Natural killer cell (primary cell): ENCODE results near the gene COL11A1. TPM values are rescaled to one million over a fixed set of nuclear protein-coding genes. Genes with fewer than 3 reads are reported as not detected.

Experiments
- ATAC-seq, 3 donors: fragments of 150-1000 bp in 2 of 3; fragments of 200-7000 bp in 1 of 3; cut with Tn5 transposase; 1 replicate in 1 of 3; 2 replicates in 2 of 3; pipeline ENCODE4 v1.10.0; 2021; ENCODE audit warnings: mild to moderate bottlenecking in 2 of 3, moderate library complexity in 2 of 3
- DNase-seq, 2 donors: peaks; one replicate each; pipeline versions ENCODE4 v3.0.0 to v3.0.0-alpha.2; 2013 to 2021; ENCODE audit warnings: mixed read lengths in 1 of 2
- H3K27ac ChIP-seq: one replicate; pipeline ENCODE4 v1.5.1; 2013; ENCODE audit warnings: mild to moderate bottlenecking, low read length
- H3K27me3 ChIP-seq: one replicate; pipeline ENCODE4 v1.6.1; 2013; ENCODE audit warnings: low read length; ENCODE audit not compliant: control insufficient read depth, insufficient read depth
- H3K36me3 ChIP-seq: one replicate; pipeline ENCODE4 v1.6.1; 2013; ENCODE audit warnings: low read length; ENCODE audit not compliant: control insufficient read depth, insufficient read depth
- H3K4me1 ChIP-seq: one replicate; pipeline ENCODE4 v1.6.1; 2013; ENCODE audit warnings: low read length; ENCODE audit not compliant: control insufficient read depth, insufficient read depth
- H3K4me3 ChIP-seq: one replicate; pipeline ENCODE4 v1.5.1; 2013; ENCODE audit warnings: low read length
- H3K9me3 ChIP-seq: one replicate; pipeline ENCODE4 v1.6.1; 2013; ENCODE audit warnings: low read length; ENCODE audit not compliant: control insufficient read depth, insufficient read depth
- H3K27ac Mint-ChIP-seq, 2 donors: one replicate each; pipeline ENCODE4 v1.8.0; 2022; ENCODE audit warnings: mild to moderate bottlenecking in 2 of 2, mixed read lengths in 2 of 2, moderate library complexity in 1 of 2
- H3K27me3 Mint-ChIP-seq, 2 donors: one replicate each; pipeline ENCODE4 v1.8.0; 2022; ENCODE audit warnings: low read depth in 2 of 2, mixed read lengths in 2 of 2
- H3K36me3 Mint-ChIP-seq: one replicate; pipeline ENCODE4 v1.8.0; 2022; ENCODE audit warnings: mixed read lengths
- H3K4me1 Mint-ChIP-seq, 2 donors: one replicate each; pipeline ENCODE4 v1.8.0; 2022; ENCODE audit warnings: mixed read lengths in 2 of 2
- H3K4me3 Mint-ChIP-seq: one replicate; pipeline ENCODE4 v1.8.0; 2022; ENCODE audit warnings: mild to moderate bottlenecking, moderate library complexity, mixed read lengths
- H3K9me3 Mint-ChIP-seq, 2 donors: one replicate each; pipeline ENCODE4 v1.8.0; 2022; ENCODE audit warnings: mixed read lengths in 2 of 2
- WGBS: methylation state at CpG from one replicate; pipeline ENCODE4 v1.1.7; 2013; ENCODE audit warnings: missing lambda C conversion rate; ENCODE audit not compliant: insufficient coverage; 5-methylcytosine and 5-hydroxymethylcytosine counted together
- intact Hi-C: fragments of 100-400 bp; cut with micrococcal nuclease; formaldehyde crosslinking; loops from one replicate; pipeline ENCODE4 v1.14.2; 2022
- total RNA-seq, 4 donors: library from RNA; stranded (reverse); fragments of 120-200 nt in 1 of 4; gene quantifications; one replicate each; pipeline versions ENCODE4 v1.2.3 to v1.2.4, GENCODE V29; 2013 to 2022
- TF ChIP-seq, protein P1 (sequence below): fragments of 200-600 bp; IDR thresholded peaks from one replicate; pipeline ENCODE4 v1.8.0; 2022; ENCODE audit warnings: antibody characterized with exemption

COL11A1 gene
- total RNA-seq, 3 donors from 2014 or later (not counting 1 experiment from before 2014, with no cell fraction given), result not detected

DNA sequence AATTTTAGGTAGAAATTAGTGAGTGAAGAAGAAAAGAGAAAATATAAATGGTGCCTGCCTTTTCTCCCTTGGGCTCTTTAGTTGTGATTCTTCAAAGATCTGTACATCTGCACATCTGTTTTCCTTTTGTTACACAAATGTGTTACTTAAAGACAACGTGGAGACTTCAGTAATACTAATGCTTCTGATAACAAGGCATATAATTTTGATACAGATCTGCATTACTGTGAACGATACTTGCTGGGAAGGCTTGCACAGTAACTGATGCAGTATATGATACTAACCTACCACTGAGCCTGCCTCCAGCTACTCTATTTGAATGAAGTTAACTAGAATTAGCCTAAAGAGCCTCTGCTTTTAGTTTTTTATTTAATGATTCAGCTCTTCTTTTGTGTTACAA, 244.6 kb downstream of the COL11A1 start:
- Histone ChIP-seq H3K9me3 (peaks cover 4% of the 10 kb centered on the region), H3K4me1 (no peaks in the 10 kb centered on the region), H3K36me3 (no peaks in the 10 kb centered on the region), H3K27me3 (no peaks in the 10 kb centered on the region), H3K27ac (no peak overlapping the region), H3K4me3 (no peak overlapping the region)
- Mint-ChIP-seq H3K9me3 (peaks cover 18 to 27% of the 10 kb centered on the region in 2 donors), H3K4me3 (no peak overlapping the region), H3K27ac (no peak overlapping the region), H3K4me1 (no peaks in the 10 kb centered on the region), H3K27me3 (no peaks in the 10 kb centered on the region), H3K36me3 (peaks cover 6% of the 10 kb centered on the region)
- DNase-seq, result no peak
- WGBS, result 50% methylated on average over 2 of the region's 2 CpGs
- TF ChIP-seq, protein P1, sequence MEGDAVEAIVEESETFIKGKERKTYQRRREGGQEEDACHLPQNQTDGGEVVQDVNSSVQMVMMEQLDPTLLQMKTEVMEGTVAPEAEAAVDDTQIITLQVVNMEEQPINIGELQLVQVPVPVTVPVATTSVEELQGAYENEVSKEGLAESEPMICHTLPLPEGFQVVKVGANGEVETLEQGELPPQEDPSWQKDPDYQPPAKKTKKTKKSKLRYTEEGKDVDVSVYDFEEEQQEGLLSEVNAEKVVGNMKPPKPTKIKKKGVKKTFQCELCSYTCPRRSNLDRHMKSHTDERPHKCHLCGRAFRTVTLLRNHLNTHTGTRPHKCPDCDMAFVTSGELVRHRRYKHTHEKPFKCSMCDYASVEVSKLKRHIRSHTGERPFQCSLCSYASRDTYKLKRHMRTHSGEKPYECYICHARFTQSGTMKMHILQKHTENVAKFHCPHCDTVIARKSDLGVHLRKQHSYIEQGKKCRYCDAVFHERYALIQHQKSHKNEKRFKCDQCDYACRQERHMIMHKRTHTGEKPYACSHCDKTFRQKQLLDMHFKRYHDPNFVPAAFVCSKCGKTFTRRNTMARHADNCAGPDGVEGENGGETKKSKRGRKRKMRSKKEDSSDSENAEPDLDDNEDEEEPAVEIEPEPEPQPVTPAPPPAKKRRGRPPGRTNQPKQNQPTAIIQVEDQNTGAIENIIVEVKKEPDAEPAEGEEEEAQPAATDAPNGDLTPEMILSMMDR, result no peak
- ATAC-seq, result no peak
- intact Hi-C loops, result no loop called here

DNA sequence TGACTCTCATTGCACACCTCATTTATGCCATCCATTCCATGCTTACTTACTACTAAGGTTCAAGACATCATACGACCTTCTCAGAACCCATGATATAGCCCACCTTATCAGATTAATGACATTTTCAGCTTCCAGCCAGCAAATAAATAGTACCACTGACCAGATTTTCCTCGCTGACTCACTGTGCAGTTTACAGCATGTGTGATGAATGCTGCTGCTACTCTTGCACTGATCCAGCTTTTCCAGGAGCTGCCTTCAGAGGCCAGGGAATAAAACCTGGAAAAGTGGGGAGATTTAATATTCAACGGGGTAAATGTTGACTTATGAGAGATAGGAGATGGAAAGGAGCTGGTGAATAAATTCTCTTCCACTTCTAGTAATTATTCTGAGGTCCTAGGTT, 247.1 kb downstream of the COL11A1 start:
- 89% methylated on average over 2 of the region's 3 CpGs for WGBS
- no peak overlapping the region for H3K4me3 Mint-ChIP-seq
- peaks cover 4% of the 10 kb centered on the region for H3K9me3 ChIP-seq
- peaks cover 6% of the 10 kb centered on the region for H3K36me3 Mint-ChIP-seq
- H3K4me1 Mint-ChIP-seq, result no peaks in the 10 kb centered on the region
- H3K4me3 ChIP-seq, result no peak overlapping the region
- H3K27ac Mint-ChIP-seq, result no peak overlapping the region
- H3K27me3 ChIP-seq, result no peaks in the 10 kb centered on the region
- H3K27ac ChIP-seq, result no peak overlapping the region
- intact Hi-C loops, result no loop called here
- no peaks in the 10 kb centered on the region for H3K36me3 ChIP-seq
- peaks cover 16 to 25% of the 10 kb centered on the region in 2 donors for H3K9me3 Mint-ChIP-seq
- TF ChIP-seq, protein P1, result no peak
- DNase-seq (no peak), ATAC-seq (no peak)
- H3K27me3 Mint-ChIP-seq, result no peaks in the 10 kb centered on the region
- H3K4me1 ChIP-seq, result no peaks in the 10 kb centered on the region

DNA sequence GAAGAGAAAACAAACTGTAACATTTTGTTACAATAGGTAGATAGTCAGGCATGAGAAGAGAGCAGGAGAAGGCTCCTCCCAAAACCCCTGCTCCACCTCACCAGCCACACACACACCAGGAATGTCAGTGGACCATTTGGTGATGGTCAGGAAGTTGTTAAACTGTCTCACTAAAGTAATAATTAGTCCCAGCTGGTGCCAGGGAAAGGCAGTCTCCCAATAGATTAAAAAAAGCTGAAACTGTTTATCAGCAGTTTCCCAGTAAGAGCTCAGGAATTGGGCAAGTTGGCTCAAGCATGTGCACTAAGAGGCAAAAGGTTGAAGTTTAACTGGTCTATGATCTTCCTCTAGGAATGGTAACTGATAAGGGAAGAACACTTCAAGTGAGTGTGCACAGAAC, 249.6 kb downstream of the COL11A1 start:
- H3K27me3 ChIP-seq, result no peaks in the 10 kb centered on the region
- peaks cover 16 to 26% of the 10 kb centered on the region in 2 donors for H3K9me3 Mint-ChIP-seq
- no peak for DNase-seq
- H3K4me3 Mint-ChIP-seq, result no peak overlapping the region
- no peak overlapping the region for H3K27ac Mint-ChIP-seq
- no peak overlapping the region for H3K4me3 ChIP-seq
- no peaks in the 10 kb centered on the region for H3K27me3 Mint-ChIP-seq
- TF ChIP-seq, protein P1, result no peak
- ATAC-seq, result no peak
- no peaks in the 10 kb centered on the region for H3K4me1 ChIP-seq
- peaks cover 7% of the 10 kb centered on the region for H3K9me3 ChIP-seq
- intact Hi-C loops, result no loop called here
- H3K36me3 Mint-ChIP-seq, result no peaks in the 10 kb centered on the region
- no peaks in the 10 kb centered on the region for H3K36me3 ChIP-seq
- no peak overlapping the region for H3K27ac ChIP-seq
- H3K4me1 Mint-ChIP-seq, result no peaks in the 10 kb centered on the region

DNA sequence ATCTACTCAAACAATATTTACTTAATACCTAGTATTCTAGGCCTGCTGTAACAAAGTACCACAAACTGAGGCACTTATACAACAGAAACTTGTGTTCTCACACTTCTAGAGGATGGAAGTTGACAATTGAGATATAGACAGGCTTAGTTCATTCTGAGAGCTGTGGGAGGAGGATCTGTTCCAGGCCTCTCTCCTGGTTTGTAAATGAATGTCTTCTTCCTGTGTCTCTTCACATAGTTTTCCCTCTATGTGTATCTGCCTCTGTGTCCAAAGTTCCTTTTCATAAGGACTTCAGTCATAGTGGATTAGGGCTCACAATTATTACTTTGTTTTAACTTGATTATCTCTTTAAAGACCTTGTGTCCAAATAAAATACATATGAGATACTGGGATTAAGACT, 251.1 kb downstream of the COL11A1 start:
- no peaks in the 10 kb centered on the region for H3K27me3 ChIP-seq
- H3K27ac Mint-ChIP-seq, result no peak overlapping the region
- peaks cover 20 to 32% of the 10 kb centered on the region in 2 donors for H3K9me3 Mint-ChIP-seq
- DNase-seq (no peak), ATAC-seq (no peak)
- no peaks in the 10 kb centered on the region for H3K36me3 ChIP-seq
- H3K4me1 ChIP-seq, result no peaks in the 10 kb centered on the region
- no peaks in the 10 kb centered on the region for H3K36me3 Mint-ChIP-seq
- no peak overlapping the region for H3K4me3 Mint-ChIP-seq
- intact Hi-C loops, result no loop called here
- no peak overlapping the region for H3K4me3 ChIP-seq
- H3K27ac ChIP-seq, result no peak overlapping the region
- peaks cover 10% of the 10 kb centered on the region for H3K9me3 ChIP-seq
- H3K4me1 Mint-ChIP-seq, result no peaks in the 10 kb centered on the region
- TF ChIP-seq, protein P1, result no peak
- H3K27me3 Mint-ChIP-seq, result no peaks in the 10 kb centered on the region
